ENCODE data around the gene SLC6A19.

Gene SLC6A19

DNA sequence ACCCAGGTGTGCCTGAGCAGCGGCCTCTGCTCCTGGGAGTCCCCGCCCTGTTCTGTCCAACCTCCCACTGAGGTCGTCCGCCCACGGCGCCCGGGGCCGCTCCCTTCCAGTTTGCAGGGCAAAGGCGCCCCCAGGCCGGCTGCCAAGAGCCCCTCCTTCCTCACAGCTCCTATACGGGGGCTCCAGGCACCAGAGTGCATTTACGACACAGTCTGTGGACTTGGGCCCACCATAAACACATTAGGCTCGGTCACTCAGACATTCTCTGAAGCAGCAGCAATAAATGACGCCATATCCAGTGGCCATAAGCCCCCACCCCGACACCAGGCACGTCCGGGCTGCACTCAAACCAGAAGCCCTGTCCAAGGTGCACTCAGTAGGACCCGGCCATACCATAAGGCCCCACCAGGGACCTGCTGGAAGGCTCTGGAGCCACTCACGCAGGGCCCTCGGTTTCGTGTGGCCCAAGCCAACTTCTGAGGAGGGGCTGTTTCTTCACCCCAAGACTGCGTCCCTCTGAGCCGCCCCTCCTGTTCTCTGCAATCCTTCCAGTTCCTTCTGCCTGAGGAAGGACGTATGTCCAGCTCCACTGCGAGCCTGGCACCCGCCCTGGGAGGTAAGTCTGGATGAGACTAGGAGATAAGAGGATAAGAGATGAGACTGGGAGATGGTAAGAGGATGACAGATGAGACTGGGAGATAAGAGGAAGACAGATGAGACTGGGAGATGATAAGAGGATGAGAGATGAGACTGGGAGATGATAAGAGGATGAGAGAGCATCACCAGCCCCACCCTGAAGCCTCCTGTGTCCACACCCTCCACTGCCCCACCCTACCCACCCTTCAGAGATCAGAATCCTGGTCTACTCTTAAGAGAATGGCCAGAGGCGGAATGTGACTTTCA is 50.5 kb downstream of the SLC6A19 start:
- no peak overlapping the region for H3K4me3 ChIP-seq (ENCODE audit: low read depth, low read length)
- TF ChIP-seq, protein P1, sequence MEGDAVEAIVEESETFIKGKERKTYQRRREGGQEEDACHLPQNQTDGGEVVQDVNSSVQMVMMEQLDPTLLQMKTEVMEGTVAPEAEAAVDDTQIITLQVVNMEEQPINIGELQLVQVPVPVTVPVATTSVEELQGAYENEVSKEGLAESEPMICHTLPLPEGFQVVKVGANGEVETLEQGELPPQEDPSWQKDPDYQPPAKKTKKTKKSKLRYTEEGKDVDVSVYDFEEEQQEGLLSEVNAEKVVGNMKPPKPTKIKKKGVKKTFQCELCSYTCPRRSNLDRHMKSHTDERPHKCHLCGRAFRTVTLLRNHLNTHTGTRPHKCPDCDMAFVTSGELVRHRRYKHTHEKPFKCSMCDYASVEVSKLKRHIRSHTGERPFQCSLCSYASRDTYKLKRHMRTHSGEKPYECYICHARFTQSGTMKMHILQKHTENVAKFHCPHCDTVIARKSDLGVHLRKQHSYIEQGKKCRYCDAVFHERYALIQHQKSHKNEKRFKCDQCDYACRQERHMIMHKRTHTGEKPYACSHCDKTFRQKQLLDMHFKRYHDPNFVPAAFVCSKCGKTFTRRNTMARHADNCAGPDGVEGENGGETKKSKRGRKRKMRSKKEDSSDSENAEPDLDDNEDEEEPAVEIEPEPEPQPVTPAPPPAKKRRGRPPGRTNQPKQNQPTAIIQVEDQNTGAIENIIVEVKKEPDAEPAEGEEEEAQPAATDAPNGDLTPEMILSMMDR (IDR thresholded peaks at IDR 0.05; ENCODE audit: low read depth, low read length) = no peak
- DNase-seq (ENCODE audit: low read depth, low spot score) = no peak
- in situ Hi-C loops (cut with HindIII; ENCODE audit: low sequenced_read_pairs) = no loop called here

DNA sequence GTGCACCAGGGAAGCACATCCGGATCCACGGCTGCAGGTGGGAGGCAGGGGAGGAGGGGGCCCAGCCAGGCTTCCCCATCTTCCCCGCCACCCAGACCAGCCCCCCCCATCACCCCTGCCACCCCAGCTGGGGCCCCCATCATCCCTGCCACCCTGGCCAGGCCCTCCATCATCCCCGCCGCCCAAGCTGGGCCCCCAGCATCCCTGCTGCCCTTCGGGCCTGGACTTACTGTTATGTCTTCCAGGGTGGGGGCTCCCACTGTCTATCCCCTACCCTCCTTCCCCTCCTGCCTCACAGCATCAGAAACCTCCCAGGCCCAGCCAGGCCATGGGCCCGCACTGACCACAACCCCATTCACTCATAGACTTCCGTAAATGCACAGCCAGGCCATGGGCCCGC is 51.3 kb downstream of the SLC6A19 start:
- no peak for DNase-seq (ENCODE audit: low read depth, low spot score)
- TF ChIP-seq, protein P1 (IDR thresholded peaks at IDR 0.05; ENCODE audit: low read depth, low read length) = no peak
- H3K4me3 ChIP-seq (ENCODE audit: low read depth, low read length) = no peak overlapping the region
- in situ Hi-C loops (cut with HindIII; ENCODE audit: low sequenced_read_pairs) = no loop called here

DNA sequence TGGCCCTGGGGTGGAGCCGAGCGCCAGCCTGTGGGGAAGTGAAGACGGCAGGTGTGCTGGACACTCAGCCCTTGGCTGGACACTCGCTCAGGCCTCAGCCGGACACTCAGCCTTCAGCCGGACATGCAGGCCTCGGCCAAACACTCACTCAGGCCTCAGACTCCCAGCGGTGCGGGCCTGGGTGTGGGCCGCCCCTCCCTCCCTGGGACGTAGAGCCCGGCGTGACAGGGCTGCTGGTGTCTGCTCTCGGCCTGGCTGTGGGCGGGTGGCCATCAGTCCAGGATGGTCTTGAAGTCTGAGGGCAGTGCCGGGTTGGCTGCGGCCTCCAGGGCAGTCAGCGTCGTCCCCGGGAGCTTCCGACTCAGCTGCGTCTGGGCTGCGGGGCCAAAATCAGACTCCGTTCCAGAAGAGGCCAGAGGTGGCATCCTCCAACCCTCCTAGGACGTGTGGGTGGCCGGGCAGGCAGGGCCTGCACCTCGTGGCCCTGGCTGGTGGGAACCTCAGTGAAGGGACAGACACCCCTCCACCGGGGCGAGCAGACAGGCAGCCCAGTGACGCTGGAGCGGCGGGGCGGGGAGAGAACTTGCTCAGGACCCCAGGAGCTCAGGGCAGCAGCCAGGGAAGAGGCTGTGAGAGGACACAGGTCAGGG is 52.2 kb downstream of the SLC6A19 start:
- TF ChIP-seq, protein P1 (IDR thresholded peaks at IDR 0.05; ENCODE audit: low read depth, low read length) = no peak
- in situ Hi-C loops (cut with HindIII; ENCODE audit: low sequenced_read_pairs) = no loop called here
- DNase-seq (ENCODE audit: low read depth, low spot score) = no peak
- no peak overlapping the region for H3K4me3 ChIP-seq (ENCODE audit: low read depth, low read length)

DNA sequence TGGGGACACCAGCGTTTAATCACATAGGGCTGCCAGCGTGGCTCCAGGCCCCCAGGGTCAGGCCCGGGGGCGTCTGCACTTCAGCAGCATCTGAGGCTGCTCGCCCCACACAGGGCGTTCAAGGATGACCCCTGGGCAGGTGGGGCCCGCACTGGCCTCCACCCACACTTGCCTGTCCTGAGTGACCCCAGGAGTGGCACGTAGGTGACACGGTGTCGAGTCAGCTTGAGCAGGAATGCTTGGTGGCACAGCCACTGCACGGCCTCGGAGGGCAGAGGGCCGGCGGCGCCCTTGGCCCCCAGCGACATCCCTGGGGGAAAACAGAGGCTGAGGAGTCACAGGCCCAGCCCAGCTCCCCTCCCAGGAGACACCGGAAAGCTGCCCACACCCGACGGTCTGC is 52.8 kb downstream of the SLC6A19 start:
- in situ Hi-C loops (cut with HindIII; ENCODE audit: low sequenced_read_pairs) = no loop called here
- no peak for DNase-seq (ENCODE audit: low read depth, low spot score)
- H3K4me3 ChIP-seq (ENCODE audit: low read depth, low read length) = no peak overlapping the region
- TF ChIP-seq, protein P1 (IDR thresholded peaks at IDR 0.05; ENCODE audit: low read depth, low read length) = no peak

DNA sequence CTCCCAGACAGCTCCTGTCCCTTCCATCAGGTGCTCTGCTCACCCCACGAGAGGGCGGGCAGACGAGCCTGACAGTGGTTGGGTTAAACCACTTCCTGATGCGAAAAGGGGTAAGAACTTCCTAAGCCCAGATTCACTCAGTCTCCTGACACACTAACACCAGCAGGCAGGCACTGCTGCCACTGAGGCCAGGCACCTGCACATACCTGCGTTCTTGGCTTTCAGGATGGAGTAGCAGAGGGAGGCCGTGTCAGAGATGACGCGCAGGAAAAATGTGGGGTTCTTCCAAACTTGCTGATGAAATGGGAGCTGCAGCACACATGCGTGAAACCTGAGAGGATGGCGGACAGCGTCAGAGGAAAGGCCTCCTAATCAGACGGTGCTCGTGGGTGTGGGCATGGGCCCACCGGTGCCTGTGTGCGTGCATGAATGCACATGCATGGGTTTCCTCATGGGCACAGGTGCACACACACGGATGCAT is 53.7 kb downstream of the SLC6A19 start:
- in situ Hi-C loops (cut with HindIII; ENCODE audit: low sequenced_read_pairs) = no loop called here
- no peak for DNase-seq (ENCODE audit: low read depth, low spot score)
- H3K4me3 ChIP-seq (ENCODE audit: low read depth, low read length) = no peak overlapping the region
- TF ChIP-seq, protein P1 (IDR thresholded peaks at IDR 0.05; ENCODE audit: low read depth, low read length) = no peak

DNA sequence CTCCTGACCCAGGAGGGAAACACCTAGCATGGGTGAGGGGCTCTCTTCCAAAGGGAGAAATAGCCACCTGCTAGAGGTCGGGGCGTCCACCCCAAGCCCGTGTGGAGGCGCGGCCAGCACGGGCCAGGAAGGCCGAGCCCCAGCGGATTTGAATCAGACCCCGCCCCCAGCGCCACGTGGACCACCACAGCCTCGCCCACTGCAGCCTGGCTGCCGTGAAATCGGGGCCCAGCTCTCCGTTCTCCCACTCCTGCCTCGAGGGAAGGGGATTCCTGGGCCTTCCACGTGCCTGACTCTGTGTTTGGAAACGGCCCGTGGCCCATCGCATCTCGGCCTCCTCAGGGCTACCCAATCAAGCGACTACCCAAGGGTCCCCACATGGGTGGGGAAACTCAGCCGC is 55.4 kb downstream of the SLC6A19 start:
- H3K4me3 ChIP-seq (ENCODE audit: low read depth, low read length) = no peak overlapping the region
- DNase-seq (ENCODE audit: low read depth, low spot score) = no peak
- TF ChIP-seq, protein P1 (IDR thresholded peaks at IDR 0.05; ENCODE audit: low read depth, low read length) = no peak
- in situ Hi-C loops (cut with HindIII; ENCODE audit: low sequenced_read_pairs) = no loop called here

Measured in astrocyte of the spinal cord (primary cell).